Mesendoderm (in vitro differentiated cells): ENCODE results near the gene CLCF1.
A peak's percentile ranks its signal among the peaks of the same experiment; 100 is the strongest.

Experiments
- DNase-seq: peaks from one replicate; pipeline ENCODE4 v3.0.0; 2013
- H2AK5ac ChIP-seq: 2 replicates; pipeline ENCODE4 v1.6.1; 2013; ENCODE audit warnings: low read length, inconsistent platforms
- H2BK120ac ChIP-seq: 2 replicates; pipeline ENCODE4 v1.6.1; 2013; ENCODE audit warnings: low read depth, mild to moderate bottlenecking, low read length, moderate library complexity, mixed read lengths
- H2BK15ac ChIP-seq: replicated peaks from 2 replicates; pipeline ENCODE4 v1.6.1; 2013; ENCODE audit warnings: low read depth, mild to moderate bottlenecking, moderate library complexity
- H2BK5ac ChIP-seq: 2 replicates; pipeline ENCODE4 v1.6.1; 2013; ENCODE audit warnings: low read length, inconsistent platforms
- H3K18ac ChIP-seq: 2 replicates; pipeline ENCODE4 v1.6.1; 2013; ENCODE audit warnings: mild to moderate bottlenecking, low read length, mixed read lengths
- H3K23ac ChIP-seq: one replicate; pipeline ENCODE4 v1.6.1; 2013; ENCODE audit warnings: low read length
- H3K27ac ChIP-seq: 2 replicates; pipeline ENCODE4 v1.5.1; 2013; ENCODE audit warnings: low read depth, mild to moderate bottlenecking, inconsistent platforms, low read length, moderate library complexity
- H3K27me3 ChIP-seq: 2 replicates; pipeline ENCODE4 v1.6.1; 2013; ENCODE audit warnings: low read length, control low read depth, mild to moderate bottlenecking, inconsistent platforms; ENCODE audit not compliant: insufficient read depth, poor library complexity
- H3K36me3 ChIP-seq: 2 replicates; pipeline ENCODE4 v1.6.1; 2013; ENCODE audit warnings: low read length, inconsistent platforms; ENCODE audit not compliant: control insufficient read depth, insufficient read depth
- H3K4ac ChIP-seq: one replicate; pipeline ENCODE4 v1.6.1; 2013; ENCODE audit warnings: low read depth, mild to moderate bottlenecking, low read length, moderate library complexity
- H3K4me1 ChIP-seq: 2 replicates; pipeline ENCODE4 v1.6.1; 2013; ENCODE audit warnings: low read depth, low read length, inconsistent platforms; ENCODE audit not compliant: control insufficient read depth
- H3K4me2 ChIP-seq: 2 replicates; pipeline ENCODE4 v1.6.1; 2013; ENCODE audit warnings: low read length
- H3K4me3 ChIP-seq: 2 replicates; pipeline ENCODE4 v1.5.1; 2013; ENCODE audit warnings: mild to moderate bottlenecking, low read length
- H3K56ac ChIP-seq: one replicate; pipeline ENCODE4 v1.6.1; 2013; ENCODE audit warnings: low read length
- H3K79me1 ChIP-seq: 2 replicates; pipeline ENCODE4 v1.6.1; 2013; ENCODE audit warnings: low read length, inconsistent platforms
- H3K79me2 ChIP-seq: 2 replicates; pipeline ENCODE4 v1.6.1; 2013; ENCODE audit warnings: mild to moderate bottlenecking, low read length; ENCODE audit not compliant: control insufficient read depth, insufficient read depth
- H3K9ac ChIP-seq: 2 replicates; pipeline ENCODE4 v1.6.1; 2013; ENCODE audit warnings: low read length, inconsistent platforms
- H4K5ac ChIP-seq: one replicate; pipeline ENCODE4 v1.6.1; 2013; ENCODE audit warnings: low read length
- H4K8ac ChIP-seq: one replicate; pipeline ENCODE4 v1.6.1; 2013; ENCODE audit warnings: low read depth, mild to moderate bottlenecking, control low read depth, low read length, moderate library complexity
- WGBS: extraction: QIAGEN DNeasy Blood & Tissue Kit; methylation state at CpG from one replicate; pipeline ENCODE4 v1.1.7; 2013; ENCODE audit warnings: low lambda C conversion rate, missing lambda C conversion rate; ENCODE audit not compliant: insufficient coverage; ENCODE audit errors: extremely low coverage; 5-methylcytosine and 5-hydroxymethylcytosine counted together

Gene CLCF1

DNA sequence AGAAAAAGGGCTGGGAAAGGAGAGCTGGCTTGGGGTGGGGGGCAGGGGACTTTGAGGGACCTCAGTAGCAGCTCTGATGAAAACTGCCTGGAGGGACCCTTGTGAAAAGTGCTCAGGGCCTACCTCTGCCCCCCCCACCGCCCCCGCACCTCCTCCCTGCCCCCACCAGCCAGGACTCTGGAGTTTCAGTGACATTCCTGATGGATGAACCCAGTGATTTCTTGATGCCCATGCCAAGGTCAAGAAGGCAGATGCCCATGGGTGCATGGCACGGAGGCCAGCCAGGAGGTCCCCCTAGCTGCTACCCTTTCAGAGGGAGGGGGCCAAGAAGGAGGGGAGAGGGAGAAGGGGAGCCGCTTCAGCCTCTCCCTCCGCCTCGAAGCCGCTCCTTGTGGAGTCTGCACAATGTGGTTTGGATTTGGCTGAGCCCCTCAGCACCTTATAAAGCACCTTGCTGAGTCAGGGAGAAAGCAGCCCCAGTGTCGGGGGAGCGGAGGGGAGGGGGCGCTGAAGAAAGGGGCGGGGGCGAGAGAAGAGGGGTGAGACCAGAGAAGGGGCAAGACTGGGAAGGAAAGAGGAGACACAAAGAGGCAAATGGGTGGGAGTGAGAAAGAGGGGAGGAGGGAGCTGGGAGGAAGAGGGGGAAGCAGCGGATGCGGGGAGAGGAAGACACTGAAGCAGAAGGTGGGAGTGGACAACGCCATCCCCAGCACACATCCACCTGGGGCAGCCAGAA lies 2.1 kb upstream of the CLCF1 start:
- Histone ChIP-seq H4K8ac (no peak overlapping the region), H3K27ac (peak overlapping the region; percentile 94)

DNA sequence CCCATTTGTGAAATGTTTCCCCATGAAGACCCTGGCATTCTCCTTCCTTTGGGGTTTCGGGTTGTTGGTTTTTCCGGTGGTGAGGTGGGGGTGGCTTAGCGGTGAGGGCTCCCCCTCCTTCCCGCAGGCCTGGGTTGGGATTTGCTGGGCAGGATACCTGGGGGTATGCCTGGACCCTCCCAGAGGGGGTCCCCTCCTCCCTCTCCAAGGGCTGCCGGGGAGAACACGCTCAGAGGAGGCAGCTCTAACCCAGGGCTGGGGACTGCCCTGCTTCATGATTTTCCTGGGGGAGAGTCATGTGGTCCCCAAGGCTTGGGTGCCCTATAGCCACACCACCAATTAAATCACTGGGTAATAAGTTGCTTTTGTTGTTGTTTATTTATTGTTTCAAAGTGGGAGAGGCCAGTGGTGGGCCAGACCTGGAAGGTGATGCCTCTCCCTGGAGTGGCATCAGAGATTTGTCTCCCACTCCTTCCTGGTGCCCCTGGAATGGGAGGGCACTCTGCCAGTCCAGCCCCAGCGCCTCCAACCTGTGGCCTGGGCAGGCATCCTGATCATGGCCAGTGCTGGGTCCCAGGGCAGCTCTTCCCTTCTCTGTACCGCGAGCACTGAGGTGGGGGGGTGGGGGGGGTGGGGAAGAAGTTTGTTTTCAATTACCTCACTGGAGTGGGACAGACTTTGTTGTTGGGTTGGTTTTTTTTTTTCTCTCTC lies 1.3 kb upstream of the CLCF1 start:
- Histone ChIP-seq H3K79me1 (no peaks in the 10 kb centered on the region), H3K4me2 (peak overlapping the region; percentile 33), H3K4me1 (peaks cover 19% of the 10 kb centered on the region), H3K18ac (peak overlapping the region; percentile 97), H3K36me3 (no peaks in the 10 kb centered on the region), H3K9ac (peak overlapping the region; percentile 89), H3K27me3 (no peaks in the 10 kb centered on the region), H2BK120ac (peak overlapping the region; percentile 14), H3K56ac (peak overlapping the region; percentile 91), H3K27ac (peak overlapping the region; percentile 94), H3K4ac (peak overlapping the region; percentile 89), H4K5ac (no peak overlapping the region), H3K23ac (no peak overlapping the region), H2AK5ac (peak overlapping the region; percentile 41), H2BK15ac (no peak overlapping the region), H3K79me2 (no peaks in the 10 kb centered on the region), H2BK5ac (peak overlapping the region; percentile 27), H3K4me3 (no peak overlapping the region), H4K8ac (no peak overlapping the region)
- no CpG with 5 or more reads among the region's 9 CpGs for WGBS
- DNase-seq: no peak

More for the DNA sequence above, 2.1 kb upstream of the CLCF1 start:
- WGBS: no CpG with 5 or more reads among the region's 15 CpGs
- Histone ChIP-seq H3K27me3 (no peaks in the 10 kb centered on the region), H3K4me3 (no peak overlapping the region), H3K79me1 (no peaks in the 10 kb centered on the region), H3K36me3 (no peaks in the 10 kb centered on the region), H4K5ac (no peak overlapping the region), H2AK5ac (no peak overlapping the region), H3K9ac (peak overlapping the region; percentile 69), H2BK15ac (no peak overlapping the region), H3K56ac (peak overlapping the region; percentile 93), H3K23ac (no peak overlapping the region), H3K4ac (peak overlapping the region; percentile 28), H3K18ac (peak overlapping the region; percentile 70), H2BK120ac (peak overlapping the region; percentile 56), H2BK5ac (no peak overlapping the region), H3K79me2 (no peaks in the 10 kb centered on the region), H3K4me1 (peaks cover 19% of the 10 kb centered on the region), H3K4me2 (peak overlapping the region; percentile 72)
- DNase-seq: no peak

GRCh38 chr11:67373648-67374570 lies 511 bp upstream of the CLCF1 start:
- H3K9ac ChIP-seq: peak overlapping the region; percentile 89
- H3K79me2 ChIP-seq: no peaks in the 10 kb centered on the region
- H2AK5ac ChIP-seq: no peak overlapping the region
- no CpG with 5 or more reads among the region's 40 CpGs for WGBS
- H3K18ac ChIP-seq: peak overlapping the region; percentile 97
- peak overlapping the region; percentile 82 for H2BK120ac ChIP-seq
- peak overlapping the region; percentile 47 for H3K4me2 ChIP-seq
- H3K4me1 ChIP-seq: peaks cover 19% of the 10 kb centered on the region
- H3K4ac ChIP-seq: peak overlapping the region; percentile 98
- no peak overlapping the region for H3K23ac ChIP-seq
- H3K36me3 ChIP-seq: no peaks in the 10 kb centered on the region
- no peak overlapping the region for H2BK15ac ChIP-seq
- H4K5ac ChIP-seq: no peak overlapping the region
- H3K27ac ChIP-seq: peak overlapping the region; percentile 94
- H2BK5ac ChIP-seq: peak overlapping the region; percentile 27
- no peak overlapping the region for H4K8ac ChIP-seq
- peak overlapping the region; percentile 40 for H3K4me3 ChIP-seq
- H3K79me1 ChIP-seq: no peaks in the 10 kb centered on the region
- H3K27me3 ChIP-seq: no peaks in the 10 kb centered on the region
- DNase-seq: peak; percentile 97
- H3K56ac ChIP-seq: peak overlapping the region; percentile 91

- no CpG with 5 or more reads among the region's 78 CpGs for WGBS
- H2BK5ac ChIP-seq: no peak overlapping the region
- H3K79me2 ChIP-seq: no peaks in the 10 kb centered on the region
- H2AK5ac ChIP-seq: no peak overlapping the region
- H2BK120ac ChIP-seq: no peak overlapping the region
- no peak for DNase-seq
- H3K27ac ChIP-seq: peak overlapping the region; percentile 94
- no peaks in the 10 kb centered on the region for H3K79me1 ChIP-seq
- peak overlapping the region; percentile 43 for H3K4me3 ChIP-seq
- H3K23ac ChIP-seq: no peak overlapping the region
- peak overlapping the region; percentile 97 for H3K18ac ChIP-seq
- no peaks in the 10 kb centered on the region for H3K27me3 ChIP-seq
- peaks cover 19% of the 10 kb centered on the region for H3K4me1 ChIP-seq
- H3K56ac ChIP-seq: peak overlapping the region; percentile 91
- no peak overlapping the region for H4K5ac ChIP-seq
- peak overlapping the region; percentile 89 for H3K9ac ChIP-seq
- H4K8ac ChIP-seq: peak overlapping the region; percentile 69
- H2BK15ac ChIP-seq: no peak overlapping the region
- no peaks in the 10 kb centered on the region for H3K36me3 ChIP-seq
- peak overlapping the region; percentile 98 for H3K4ac ChIP-seq
- peak overlapping the region; percentile 87 for H3K4me2 ChIP-seq
These were observed 941 bp downstream of the CLCF1 start for GRCh38 chr11:67372321-67372992.

- Histone ChIP-seq H3K9ac (peak overlapping the region; percentile 57), H3K18ac (peak overlapping the region; percentile 77), H3K79me1 (no peaks in the 10 kb centered on the region), H3K27ac (peak overlapping the region; percentile 0), H4K5ac (no peak overlapping the region), H3K4ac (peak overlapping the region; percentile 65), H3K23ac (peak overlapping the region; percentile 48), H3K79me2 (no peaks in the 10 kb centered on the region), H3K27me3 (no peaks in the 10 kb centered on the region), H3K4me1 (peaks cover 19% of the 10 kb centered on the region), H2BK15ac (no peak overlapping the region), H3K56ac (peak overlapping the region; percentile 81), H3K4me3 (peak overlapping the region; percentile 19), H2BK5ac (no peak overlapping the region), H3K4me2 (peak overlapping the region; percentile 87), H2BK120ac (no peak overlapping the region), H2AK5ac (peak overlapping the region; percentile 35), H3K36me3 (no peaks in the 10 kb centered on the region), H4K8ac (no peak overlapping the region)
- no CpG with 5 or more reads among the region's 16 CpGs for WGBS
- DNase-seq: no peak
These were observed 1.5 kb downstream of the CLCF1 start for GRCh38 chr11:67371911-67372320.
